Measurements from ENCODE around the gene PLCH1. TPM values are rescaled to one million over a fixed set of nuclear protein-coding genes. Genes with fewer than 3 reads are reported as not detected.

Gene PLCH1
- total RNA-seq, 1 experiment from 2014 or later, result 1.4 TPM

DNA sequence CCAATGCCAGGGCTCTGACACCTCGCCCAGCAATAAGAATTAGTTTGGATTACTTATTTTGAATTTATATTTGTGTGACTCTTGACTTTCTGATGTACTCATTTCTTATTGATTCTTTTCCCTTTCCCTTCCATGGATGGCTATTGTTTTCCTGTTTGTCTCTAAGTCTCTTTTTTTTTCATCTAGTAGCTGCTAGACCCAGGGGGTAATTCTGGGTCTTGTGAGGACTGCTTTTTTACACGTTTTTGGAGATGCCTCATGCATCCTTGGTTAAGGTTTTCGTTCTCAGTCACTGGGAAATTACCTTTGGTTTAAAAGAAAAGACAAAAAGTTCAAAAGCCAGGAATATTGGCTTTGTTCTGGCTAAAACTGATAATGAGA, 381.2 kb downstream of the PLCH1 start:
- H3K4me3 ChIP-seq, result no peak overlapping the region
- H4K20me1 ChIP-seq (ENCODE audit: insufficient read depth), result no peaks in the 10 kb centered on the region
- POLR2A ChIA-PET (ENCODE audit: unreplicated experiment), result no interaction called here
- H3K27me3 ChIP-seq (ENCODE audit: insufficient read depth, low read depth), result no peaks in the 10 kb centered on the region
- TF ChIP-seq, protein P1, sequence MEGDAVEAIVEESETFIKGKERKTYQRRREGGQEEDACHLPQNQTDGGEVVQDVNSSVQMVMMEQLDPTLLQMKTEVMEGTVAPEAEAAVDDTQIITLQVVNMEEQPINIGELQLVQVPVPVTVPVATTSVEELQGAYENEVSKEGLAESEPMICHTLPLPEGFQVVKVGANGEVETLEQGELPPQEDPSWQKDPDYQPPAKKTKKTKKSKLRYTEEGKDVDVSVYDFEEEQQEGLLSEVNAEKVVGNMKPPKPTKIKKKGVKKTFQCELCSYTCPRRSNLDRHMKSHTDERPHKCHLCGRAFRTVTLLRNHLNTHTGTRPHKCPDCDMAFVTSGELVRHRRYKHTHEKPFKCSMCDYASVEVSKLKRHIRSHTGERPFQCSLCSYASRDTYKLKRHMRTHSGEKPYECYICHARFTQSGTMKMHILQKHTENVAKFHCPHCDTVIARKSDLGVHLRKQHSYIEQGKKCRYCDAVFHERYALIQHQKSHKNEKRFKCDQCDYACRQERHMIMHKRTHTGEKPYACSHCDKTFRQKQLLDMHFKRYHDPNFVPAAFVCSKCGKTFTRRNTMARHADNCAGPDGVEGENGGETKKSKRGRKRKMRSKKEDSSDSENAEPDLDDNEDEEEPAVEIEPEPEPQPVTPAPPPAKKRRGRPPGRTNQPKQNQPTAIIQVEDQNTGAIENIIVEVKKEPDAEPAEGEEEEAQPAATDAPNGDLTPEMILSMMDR (conservative IDR thresholded peaks at IDR 0.05), result no peak
- no peak for TF ChIP-seq EZH2 (IDR thresholded peaks at IDR 0.05; ENCODE audit: low read depth)
- H3K36me3 ChIP-seq (ENCODE audit: low read depth), result no peaks in the 10 kb centered on the region
- H2AFZ ChIP-seq, result no peak overlapping the region
- peaks cover 7% of the 10 kb centered on the region for H3K9me3 ChIP-seq (ENCODE audit: insufficient read depth, low read depth)
- no peak overlapping the region for H3K27ac ChIP-seq
- no TSS peak for BruUV-seq (replicated peaks)
- H3K4me1 ChIP-seq (replicated peaks; ENCODE audit: insufficient read depth), result no peaks in the 10 kb centered on the region
- no peak for DNase-seq
- H3K79me2 ChIP-seq (ENCODE audit: low read depth), result no peaks in the 10 kb centered on the region
- CTCF ChIA-PET, result no interaction called here
- intact Hi-C loops (cut with micrococcal nuclease; ENCODE audit: unreplicated experiment), result no loop called here
- no peaks in the 10 kb centered on the region for H3K9me2 ChIP-seq (ENCODE audit: insufficient read depth)
- no peak overlapping the region for H3K4me2 ChIP-seq
- H3F3A ChIP-seq (ENCODE audit: insufficient read depth, low read depth), result no peaks in the 10 kb centered on the region

DNA sequence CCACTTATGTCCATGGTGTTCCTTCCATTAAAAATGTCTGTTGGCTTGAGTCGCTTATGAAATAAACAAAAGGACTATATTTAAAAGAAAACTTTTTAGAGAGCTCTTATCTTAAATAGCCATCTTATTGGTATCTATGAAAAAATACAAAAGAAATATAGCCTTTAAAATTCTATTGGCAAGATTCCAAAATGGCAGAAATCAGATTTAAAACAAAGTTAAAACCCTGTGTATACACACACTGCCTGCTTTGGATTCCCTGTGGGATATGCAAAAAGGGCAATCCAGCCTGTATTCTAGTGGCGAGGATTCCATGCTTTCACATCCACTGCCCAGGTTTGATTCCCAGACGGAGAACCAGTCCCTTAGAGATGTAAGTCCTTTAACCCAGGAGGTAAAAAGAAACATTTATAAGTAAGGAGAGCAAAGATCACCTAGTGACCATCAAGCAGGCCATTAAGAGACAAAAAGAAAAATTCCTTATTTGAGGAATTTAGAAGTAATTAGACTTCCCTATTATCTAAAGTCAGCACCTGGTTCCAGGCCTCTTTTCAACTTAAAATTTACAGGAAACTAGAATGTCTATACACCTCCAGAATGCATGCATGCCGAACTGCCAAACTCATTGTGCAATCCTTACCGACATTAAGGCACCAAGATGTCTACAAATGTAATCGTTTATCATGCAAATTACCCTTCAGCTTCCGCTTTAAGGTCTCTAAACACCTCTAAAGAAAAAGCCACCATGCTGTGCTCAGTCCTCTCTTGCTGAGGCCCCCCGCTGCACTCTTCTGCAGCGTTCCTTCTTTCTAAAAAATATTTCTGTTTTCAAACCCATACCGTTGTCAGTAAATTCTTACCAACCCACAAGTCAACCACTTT, 381.8 kb downstream of the PLCH1 start:
- DNase-seq, result no peak
- CTCF ChIA-PET, result no interaction called here
- H3K27ac ChIP-seq, result no peak overlapping the region
- POLR2A ChIA-PET (ENCODE audit: unreplicated experiment), result no interaction called here
- H2AFZ ChIP-seq, result no peak overlapping the region
- no peaks in the 10 kb centered on the region for H4K20me1 ChIP-seq (ENCODE audit: insufficient read depth)
- H3K79me2 ChIP-seq (ENCODE audit: low read depth), result no peaks in the 10 kb centered on the region
- TF ChIP-seq, protein P1 (conservative IDR thresholded peaks at IDR 0.05), result no peak
- TF ChIP-seq EZH2 (IDR thresholded peaks at IDR 0.05; ENCODE audit: low read depth), result no peak
- H3K27me3 ChIP-seq (ENCODE audit: insufficient read depth, low read depth), result no peaks in the 10 kb centered on the region
- intact Hi-C loops (cut with micrococcal nuclease; ENCODE audit: unreplicated experiment), result no loop called here
- BruUV-seq (replicated peaks), result no TSS peak
- H3K4me3 ChIP-seq, result no peak overlapping the region
- no peaks in the 10 kb centered on the region for H3K9me2 ChIP-seq (ENCODE audit: insufficient read depth)
- H3K36me3 ChIP-seq (ENCODE audit: low read depth), result no peaks in the 10 kb centered on the region
- no peaks in the 10 kb centered on the region for H3F3A ChIP-seq (ENCODE audit: insufficient read depth, low read depth)
- H3K4me2 ChIP-seq, result no peak overlapping the region
- H3K4me1 ChIP-seq (replicated peaks; ENCODE audit: insufficient read depth), result no peaks in the 10 kb centered on the region
- peaks cover 7% of the 10 kb centered on the region for H3K9me3 ChIP-seq (ENCODE audit: insufficient read depth, low read depth)

DNA sequence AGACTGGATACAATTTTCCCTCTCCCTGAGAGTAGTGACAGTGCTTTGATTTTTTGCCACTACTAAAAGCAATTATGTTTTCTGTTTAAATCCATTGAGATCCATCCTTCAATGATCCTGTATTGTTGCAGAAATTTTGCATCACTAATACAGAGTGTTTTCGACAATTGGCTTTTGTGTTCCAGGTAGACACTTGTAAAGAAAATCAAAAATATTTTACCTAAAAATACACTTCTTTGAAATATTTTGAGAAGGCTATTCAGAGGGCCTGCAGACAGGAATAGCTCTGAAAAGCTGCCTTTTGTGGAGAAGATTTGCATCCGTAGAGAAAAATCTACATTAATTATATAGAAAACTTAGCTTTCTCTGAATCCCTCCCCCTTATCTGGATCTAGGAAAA, 384.6 kb downstream of the PLCH1 start:
- Histone ChIP-seq H3K9me3 (ENCODE audit: insufficient read depth, low read depth) (peaks cover 6% of the 10 kb centered on the region), H3F3A (ENCODE audit: insufficient read depth, low read depth) (no peaks in the 10 kb centered on the region), H3K27me3 (ENCODE audit: insufficient read depth, low read depth) (no peaks in the 10 kb centered on the region), H3K4me1 (replicated peaks; ENCODE audit: insufficient read depth) (no peaks in the 10 kb centered on the region), H3K79me2 (ENCODE audit: low read depth) (no peaks in the 10 kb centered on the region), H3K36me3 (ENCODE audit: low read depth) (no peaks in the 10 kb centered on the region), H3K9me2 (ENCODE audit: insufficient read depth) (no peaks in the 10 kb centered on the region), H3K4me3 (no peak overlapping the region), H4K20me1 (ENCODE audit: insufficient read depth) (no peaks in the 10 kb centered on the region), H2AFZ (no peak overlapping the region), H3K4me2 (no peak overlapping the region), H3K27ac (no peak overlapping the region)
- DNase-seq, result no peak
- BruUV-seq (replicated peaks), result no TSS peak
- CTCF ChIA-PET, result no interaction called here
- intact Hi-C loops (cut with micrococcal nuclease; ENCODE audit: unreplicated experiment), result no loop called here
- TF ChIP-seq, protein P1 (conservative IDR thresholded peaks at IDR 0.05), result no peak
- no peak for TF ChIP-seq EZH2 (IDR thresholded peaks at IDR 0.05; ENCODE audit: low read depth)
- POLR2A ChIA-PET (ENCODE audit: unreplicated experiment), result no interaction called here
